ENCODE data around the gene ZNRF3.

GRCh38 chr22:28857288-28857687, 26.1 kb upstream of the ZNRF3 start:
- no peak for TF ChIP-seq POLR2A (IDR thresholded peaks at IDR 0.05)
- TF ChIP-seq, protein P1, sequence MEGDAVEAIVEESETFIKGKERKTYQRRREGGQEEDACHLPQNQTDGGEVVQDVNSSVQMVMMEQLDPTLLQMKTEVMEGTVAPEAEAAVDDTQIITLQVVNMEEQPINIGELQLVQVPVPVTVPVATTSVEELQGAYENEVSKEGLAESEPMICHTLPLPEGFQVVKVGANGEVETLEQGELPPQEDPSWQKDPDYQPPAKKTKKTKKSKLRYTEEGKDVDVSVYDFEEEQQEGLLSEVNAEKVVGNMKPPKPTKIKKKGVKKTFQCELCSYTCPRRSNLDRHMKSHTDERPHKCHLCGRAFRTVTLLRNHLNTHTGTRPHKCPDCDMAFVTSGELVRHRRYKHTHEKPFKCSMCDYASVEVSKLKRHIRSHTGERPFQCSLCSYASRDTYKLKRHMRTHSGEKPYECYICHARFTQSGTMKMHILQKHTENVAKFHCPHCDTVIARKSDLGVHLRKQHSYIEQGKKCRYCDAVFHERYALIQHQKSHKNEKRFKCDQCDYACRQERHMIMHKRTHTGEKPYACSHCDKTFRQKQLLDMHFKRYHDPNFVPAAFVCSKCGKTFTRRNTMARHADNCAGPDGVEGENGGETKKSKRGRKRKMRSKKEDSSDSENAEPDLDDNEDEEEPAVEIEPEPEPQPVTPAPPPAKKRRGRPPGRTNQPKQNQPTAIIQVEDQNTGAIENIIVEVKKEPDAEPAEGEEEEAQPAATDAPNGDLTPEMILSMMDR (IDR thresholded peaks at IDR 0.05) = no peak
